ENCODE measurements around the gene DOCK7.
"Not testable (repeated sequence)": the region's sequence is repeated elsewhere in the genome, so short reads cannot be mapped to it uniquely, and the experiment has no call there.

Gene DOCK7

GRCh38 chr1:62613325-62613727 is 74.9 kb downstream of the DOCK7 start:
- DNase-seq (ENCODE audit: low read depth in 2 of 2), result no peak

- DNase-seq (ENCODE audit: low read depth in 2 of 2), result no peak
Measured at GRCh38 chr1:62612770-62613169, 75.4 kb downstream of the DOCK7 start.

GRCh38 chr1:62610588-62610987 is 77.6 kb downstream of the DOCK7 start:
- not testable (repeated sequence) for DNase-seq (ENCODE audit: low read depth in 2 of 2)

- DNase-seq (ENCODE audit: low read depth in 2 of 2), result no peak
Measured at GRCh38 chr1:62608905-62609304, 79.3 kb downstream of the DOCK7 start.

GRCh38 chr1:62601457-62601856 is 86.7 kb downstream of the DOCK7 start:
- DNase-seq (ENCODE audit: low read depth in 2 of 2), result no peak

GRCh38 chr1:62599044-62599443 is 89.1 kb downstream of the DOCK7 start:
- DNase-seq (ENCODE audit: low read depth in 2 of 2), result no peak

- no peak for DNase-seq (ENCODE audit: low read depth in 2 of 2)
Measured at GRCh38 chr1:62597281-62597680, 90.9 kb downstream of the DOCK7 start, which contains the start of gene ANGPTL3. Gene ANGPTL3 (plus strand): TSS chr1:62597520. CDS start chr1:62597567, 47 bp downstream.

GRCh38 chr1:62595647-62596046 is 92.5 kb downstream of the DOCK7 start:
- no peak for DNase-seq (ENCODE audit: low read depth in 2 of 2)

- DNase-seq (ENCODE audit: low read depth in 2 of 2), result no peak
Measured at GRCh38 chr1:62593825-62594394, 94.3 kb downstream of the DOCK7 start.

GRCh38 chr1:62590970-62591368 is 97.2 kb downstream of the DOCK7 start:
- no peak for DNase-seq (ENCODE audit: low read depth in 2 of 2)

- DNase-seq (ENCODE audit: low read depth in 2 of 2), result no peak
Measured at GRCh38 chr1:62590255-62590969, 97.8 kb downstream of the DOCK7 start.

GRCh38 chr1:62589321-62589720 is 98.9 kb downstream of the DOCK7 start:
- peak; percentile 6 to 10 for DNase-seq (ENCODE audit: low read depth in 2 of 2)

- DNase-seq (ENCODE audit: low read depth in 2 of 2), result no peak
Measured at GRCh38 chr1:62588000-62588399, 100.2 kb downstream of the DOCK7 start.

- DNase-seq (ENCODE audit: low read depth in 2 of 2), result no peak
Measured at GRCh38 chr1:62585469-62586155, 102.6 kb downstream of the DOCK7 start.

- DNase-seq (ENCODE audit: low read depth in 2 of 2), result no peak
Measured at GRCh38 chr1:62573675-62574074, 114.5 kb downstream of the DOCK7 start.

- no peak for DNase-seq (ENCODE audit: low read depth in 2 of 2)
Measured at GRCh38 chr1:62572476-62572875, 115.7 kb downstream of the DOCK7 start.

GRCh38 chr1:62571517-62571916 is 116.7 kb downstream of the DOCK7 start:
- not testable (repeated sequence) for DNase-seq (ENCODE audit: low read depth in 2 of 2)

GRCh38 chr1:62567926-62568325 is 120.3 kb downstream of the DOCK7 start:
- DNase-seq (ENCODE audit: low read depth in 2 of 2), result not testable (repeated sequence)

- DNase-seq (ENCODE audit: low read depth in 2 of 2), result not testable (repeated sequence)
Measured at GRCh38 chr1:62567182-62567581, 121.0 kb downstream of the DOCK7 start.

- DNase-seq (ENCODE audit: low read depth in 2 of 2), result no peak
Measured at GRCh38 chr1:62561306-62561705, 126.9 kb downstream of the DOCK7 start.

- no peak for DNase-seq (ENCODE audit: low read depth in 2 of 2)
Measured at GRCh38 chr1:62544570-62544969, 143.6 kb downstream of the DOCK7 start.

GRCh38 chr1:62541048-62541447 is 147.1 kb downstream of the DOCK7 start:
- no peak for DNase-seq (ENCODE audit: low read depth in 2 of 2)

GRCh38 chr1:62539028-62539447 is 149.1 kb downstream of the DOCK7 start:
- DNase-seq (ENCODE audit: low read depth in 2 of 2), result no peak

Data from fibroblast of skin of left biceps (primary cell).